ENCODE data around the gene SLC35D2.
"Not testable (repeated sequence)": the region's sequence is repeated elsewhere in the genome, so short reads cannot be mapped to it uniquely, and the experiment has no call there.

SLC35D2 gene

DNA sequence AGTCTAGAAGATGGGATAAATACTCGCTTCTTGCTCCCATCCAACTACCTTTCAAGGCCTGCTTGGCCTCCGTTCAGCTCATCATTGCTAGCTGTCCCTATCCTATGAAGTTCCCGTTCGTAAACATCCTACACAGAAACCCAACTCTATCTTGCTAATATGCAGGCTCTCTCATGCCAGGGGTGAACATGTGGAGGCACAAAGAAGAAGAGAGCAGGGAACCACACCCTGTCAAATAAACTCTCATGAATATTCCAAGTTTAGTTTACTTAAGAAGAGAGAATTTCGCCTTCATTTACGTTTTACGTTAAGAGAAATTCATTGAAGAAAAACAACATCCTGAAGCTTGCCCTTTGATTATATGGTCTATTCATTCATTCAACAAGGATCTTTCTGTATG, 73.7 kb downstream of the SLC35D2 start:
- no peak for DNase-seq (ENCODE audit: low read depth)

DNA sequence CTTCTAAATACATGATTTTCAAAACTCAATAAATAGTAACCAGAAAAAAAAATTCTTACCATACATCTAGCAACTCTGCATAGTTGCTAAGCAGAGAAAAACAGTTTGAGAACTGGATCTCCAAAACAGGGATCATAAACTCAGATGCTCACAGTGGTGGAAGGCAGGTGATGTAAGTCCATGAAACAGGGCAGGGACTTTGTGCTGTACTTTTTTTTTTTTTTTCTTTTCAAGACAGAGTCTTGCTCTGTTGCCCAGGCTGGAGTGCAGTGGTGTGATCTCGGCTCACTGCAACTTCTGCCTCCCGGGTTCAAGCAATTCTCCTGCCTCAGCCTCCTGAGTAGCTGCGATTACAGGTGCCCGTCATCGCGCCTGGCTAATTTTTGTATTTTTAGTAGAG, 76.6 kb downstream of the SLC35D2 start:
- DNase-seq (ENCODE audit: low read depth): not testable (repeated sequence)

DNA sequence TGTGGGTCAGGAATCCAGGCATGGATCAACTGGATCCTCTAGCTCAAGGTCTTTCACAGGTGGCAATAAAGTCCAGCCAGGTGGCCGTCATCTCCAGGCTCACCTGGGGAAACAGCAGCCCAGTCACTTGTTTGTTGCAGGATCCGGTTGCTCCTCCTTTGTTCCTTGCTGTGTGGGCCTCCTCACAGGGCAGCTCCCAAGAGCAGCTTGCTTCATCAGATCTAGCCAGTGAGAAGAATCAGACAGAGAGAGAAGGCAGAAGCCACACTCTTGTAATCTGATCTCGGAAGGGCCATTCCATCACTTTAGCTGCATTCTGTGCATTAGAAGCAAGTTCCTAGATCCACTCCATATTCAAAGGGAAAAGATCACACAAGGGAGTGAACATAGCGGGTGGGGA, 78.3 kb downstream of the SLC35D2 start:
- no peak for DNase-seq (ENCODE audit: low read depth)

DNA sequence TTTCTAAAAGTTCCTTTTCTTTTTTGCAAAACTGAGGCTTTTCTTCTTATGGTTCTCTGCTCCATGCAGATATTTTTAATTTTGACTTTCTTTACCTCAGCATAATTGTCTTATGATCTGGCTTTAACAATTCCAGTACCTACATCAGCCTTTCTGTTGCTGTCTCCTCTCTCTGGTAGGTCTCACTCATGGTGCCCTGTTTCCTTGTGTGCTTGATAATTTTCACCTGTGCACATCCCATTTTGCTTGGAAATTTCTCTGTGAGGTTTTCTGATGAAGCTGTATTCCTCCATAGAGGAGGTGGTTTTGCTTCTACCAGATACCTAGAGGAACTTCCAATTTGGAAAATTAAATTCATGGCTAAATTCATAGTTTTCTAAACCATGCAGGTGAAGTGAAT, 79.3 kb downstream of the SLC35D2 start:
- no peak for DNase-seq (ENCODE audit: low read depth)

DNA sequence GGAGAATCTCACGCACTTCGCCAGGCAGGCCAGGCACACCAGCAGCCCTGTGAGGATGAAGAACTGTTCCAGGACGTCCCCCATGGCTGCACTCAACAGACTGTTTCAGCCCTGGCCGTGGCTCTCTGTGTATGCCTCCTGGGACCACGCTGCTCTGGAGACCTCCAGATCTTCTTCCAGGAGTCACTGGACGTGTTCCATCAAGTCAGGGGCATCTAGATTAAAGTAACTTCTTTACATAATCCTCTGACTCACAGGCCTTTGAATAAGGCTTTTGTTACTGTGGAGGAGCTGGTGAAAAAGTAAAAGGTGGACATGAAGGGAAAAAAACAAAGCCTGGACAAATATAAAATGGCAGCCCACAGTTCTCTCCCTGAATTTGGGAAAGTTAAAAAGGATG, 81.5 kb downstream of the SLC35D2 start, which contains the start of gene HSD17B3:
HSD17B3 (minus strand) TSS at position 156 of the 400 bp plus-strand sequence; CDS start at position 84, 72 bp downstream.
- no peak for DNase-seq (ENCODE audit: low read depth)

DNA sequence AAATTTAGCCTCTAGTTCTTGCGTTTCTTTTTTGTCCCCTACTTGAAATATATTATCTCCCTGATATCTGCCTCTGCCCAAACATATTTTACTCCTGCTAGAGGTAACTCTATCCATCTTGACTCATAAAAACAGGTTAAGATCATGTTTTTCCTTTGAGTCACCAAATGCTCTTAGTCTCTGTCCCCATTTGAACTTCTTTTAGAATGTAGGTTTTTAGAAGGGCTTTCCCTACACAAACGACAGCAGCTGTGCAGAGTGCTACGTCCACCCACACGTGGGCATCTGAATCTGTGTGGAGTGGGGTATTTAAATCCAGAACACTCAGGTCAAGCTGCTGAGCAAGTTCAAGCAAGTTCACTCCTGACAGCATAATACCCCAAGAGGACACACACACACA, 83.7 kb downstream of the SLC35D2 start:
- DNase-seq (ENCODE audit: low read depth): no peak

DNA sequence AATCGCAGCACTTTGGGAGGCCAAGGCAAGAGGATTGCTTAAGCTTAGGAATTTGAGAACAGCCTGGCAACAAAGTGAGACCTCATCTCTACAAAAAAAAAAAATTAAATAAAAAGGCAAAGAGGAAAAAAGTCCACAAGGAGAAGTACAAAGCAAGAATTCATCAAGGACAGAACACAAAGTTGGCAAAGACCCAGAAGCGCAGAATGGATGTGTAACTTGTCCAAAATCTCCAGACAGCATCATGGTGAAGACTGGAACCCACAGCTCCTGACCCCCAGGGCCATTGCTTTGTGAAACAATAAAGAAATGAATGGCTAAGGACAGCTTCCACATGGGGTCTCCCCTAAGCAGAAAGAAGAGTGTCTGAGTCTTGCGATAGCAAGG, 89.4 kb downstream of the SLC35D2 start:
- no peak for DNase-seq (ENCODE audit: low read depth)

DNA sequence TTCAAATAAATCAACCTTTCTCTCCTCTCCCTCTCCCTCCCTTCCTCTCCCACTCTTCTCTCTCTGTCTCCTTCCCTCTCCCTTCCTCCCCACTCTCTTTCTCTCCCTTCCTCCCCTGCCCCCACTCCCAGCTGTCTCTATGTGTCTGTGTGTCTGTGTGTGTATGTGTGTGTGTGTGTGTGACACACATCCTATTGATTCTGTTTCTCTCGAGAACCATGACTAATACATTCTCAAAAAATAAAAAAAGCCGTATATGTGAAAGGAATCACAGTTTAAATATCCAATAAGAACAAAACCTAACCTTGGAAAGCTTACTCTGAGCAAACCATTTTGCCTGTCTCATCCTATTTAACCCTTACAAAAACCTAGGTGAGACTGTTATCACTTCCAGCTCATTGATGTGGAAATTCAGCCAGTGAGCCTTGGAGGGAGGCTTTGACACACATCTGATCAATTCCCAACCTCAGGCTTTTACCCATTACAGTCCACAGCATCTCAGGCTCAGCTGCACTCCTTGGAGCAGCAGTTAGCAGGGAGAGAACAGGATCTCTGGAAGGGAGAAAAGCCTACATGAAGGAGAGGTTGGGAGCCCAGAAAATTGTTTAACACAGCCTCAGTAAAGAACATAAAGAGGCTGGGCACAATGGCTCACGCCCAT, 89.9 kb downstream of the SLC35D2 start:
- no peak for DNase-seq (ENCODE audit: low read depth)

DNA sequence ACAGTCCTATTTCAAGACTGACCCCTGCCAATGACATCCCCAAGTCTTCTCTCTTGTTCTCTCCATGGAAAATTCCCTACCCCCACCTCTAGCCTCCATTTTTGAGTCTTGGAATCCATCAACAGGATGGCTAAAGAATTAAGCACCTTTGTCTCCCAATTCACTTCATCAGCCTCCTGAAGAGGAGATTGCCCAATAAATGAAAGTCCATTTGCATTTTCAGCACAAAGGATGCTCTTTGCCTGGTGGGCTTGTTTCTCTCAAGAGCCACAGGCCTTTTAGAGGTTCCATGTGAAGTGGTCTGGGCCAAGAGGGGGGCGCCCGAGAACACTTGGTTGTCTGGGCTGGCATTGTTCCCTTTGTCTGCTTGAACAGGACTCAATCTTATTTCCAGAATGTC, 94.1 kb downstream of the SLC35D2 start:
- no peak for DNase-seq (ENCODE audit: low read depth)

DNA sequence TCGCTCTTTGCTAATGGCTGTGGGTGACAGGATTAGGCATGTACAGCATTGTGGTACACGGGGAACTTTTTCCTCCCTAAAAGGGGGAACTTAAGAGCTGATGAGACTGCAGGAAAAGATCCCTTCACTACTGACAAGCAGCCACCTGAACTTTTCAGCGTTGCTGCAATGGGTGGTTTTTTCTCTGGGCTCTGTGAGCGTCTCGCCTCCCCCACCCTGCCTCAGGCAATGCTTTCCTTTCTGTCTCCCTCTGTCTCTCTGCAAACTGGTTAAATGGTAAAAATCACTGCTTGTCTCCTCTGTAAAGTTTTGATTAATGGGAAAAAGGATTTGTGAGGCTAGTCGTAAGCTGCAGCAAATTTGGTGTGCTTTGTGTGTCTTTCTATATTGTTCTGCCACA, 101.9 kb downstream of the SLC35D2 start:
- DNase-seq (ENCODE audit: low read depth): no peak

DNA sequence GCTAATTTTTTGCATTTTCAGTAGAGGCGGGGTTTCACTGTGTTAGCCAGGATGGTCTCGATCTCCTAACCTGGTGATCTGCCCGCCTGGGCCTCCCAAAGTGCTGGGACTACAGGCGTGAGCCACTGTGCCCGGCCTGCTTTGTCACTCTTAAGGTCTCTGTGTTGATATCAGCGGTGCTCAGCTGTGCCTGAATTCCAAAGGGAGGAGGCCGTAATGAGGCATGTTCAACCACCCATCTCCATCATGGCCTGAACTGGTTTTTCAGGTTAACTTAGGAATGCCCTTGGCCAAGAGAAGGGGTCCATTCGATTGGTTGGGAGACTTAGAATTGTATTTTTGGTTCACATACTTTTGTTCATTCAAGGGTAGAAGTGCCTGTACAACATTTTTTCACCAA, 103.6 kb downstream of the SLC35D2 start:
- no peak for DNase-seq (ENCODE audit: low read depth)

DNA sequence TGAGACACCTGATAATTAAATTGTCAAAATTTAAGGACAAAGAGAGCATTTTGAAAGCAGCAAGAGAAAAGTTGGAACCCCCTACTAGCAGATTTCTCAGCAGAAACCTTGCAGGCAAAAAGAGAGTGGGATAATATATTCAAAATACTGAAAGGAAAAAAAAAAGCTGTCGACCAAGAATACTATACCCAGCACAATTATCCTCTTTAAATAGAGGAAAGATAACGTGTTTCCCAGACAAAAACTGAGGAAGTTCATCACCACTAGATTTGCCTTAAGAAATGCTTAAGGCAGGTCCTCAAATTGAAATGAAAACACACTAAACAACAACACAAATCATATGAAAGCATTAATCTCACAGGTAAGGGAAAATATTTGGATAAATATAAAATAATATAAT, 108.6 kb downstream of the SLC35D2 start:
- DNase-seq (ENCODE audit: low read depth): no peak
